IPS-NIHi7 (cell line): ENCODE data around the gene PTAR1.

Experiments used
- DNase-seq: peaks from one replicate; pipeline ENCODE4 v3.0.0; 2012; ENCODE audit warnings: mixed read lengths; ENCODE audit errors: extremely low spot score

Gene PTAR1

DNA sequence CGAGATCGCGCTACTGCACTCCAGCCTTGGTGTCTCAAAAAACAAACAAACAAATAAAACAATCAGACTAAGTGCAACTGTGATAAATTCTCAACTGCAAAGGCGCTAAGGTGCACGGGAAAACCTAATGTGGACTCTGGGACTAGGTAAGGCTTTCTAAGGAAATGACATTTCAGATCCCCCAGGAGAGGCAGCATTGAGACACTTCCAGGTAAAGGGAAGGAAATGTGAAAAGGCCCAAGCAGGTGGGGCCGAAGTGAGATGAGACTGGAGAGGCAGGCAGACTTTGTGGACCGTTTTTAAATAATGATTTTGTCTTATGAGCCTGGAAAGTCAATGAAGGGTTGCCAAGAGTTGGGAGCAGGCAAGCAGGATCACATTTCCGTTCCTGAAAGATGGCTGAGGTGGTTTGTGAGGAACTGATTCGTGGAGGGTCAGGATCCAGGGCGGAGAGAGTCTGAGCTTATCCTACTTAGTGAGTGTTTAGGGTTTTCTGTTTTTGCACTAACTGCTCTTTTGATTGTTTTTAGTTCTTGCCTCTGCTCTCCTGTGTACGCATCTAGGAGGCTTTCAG, 85.6 kb downstream of the PTAR1 start:
- DNase-seq, result peak; percentile 62

DNA sequence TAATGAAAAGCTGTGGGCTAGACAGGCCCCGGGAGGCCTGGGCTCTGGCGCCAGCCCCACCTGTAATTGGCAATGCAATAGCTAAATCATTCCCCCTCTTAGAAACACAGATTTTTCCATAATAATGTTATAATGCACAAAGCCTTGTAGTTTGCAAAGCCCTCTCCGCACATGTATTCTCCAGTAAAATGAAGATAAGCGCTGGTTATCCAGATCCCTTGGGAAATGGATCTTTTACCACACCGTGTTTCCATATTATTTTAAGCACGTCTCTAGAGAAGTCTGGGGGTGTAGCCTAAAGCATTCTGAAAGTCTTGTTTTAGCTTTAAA, 86.5 kb downstream of the PTAR1 start:
- no peak for DNase-seq

DNA sequence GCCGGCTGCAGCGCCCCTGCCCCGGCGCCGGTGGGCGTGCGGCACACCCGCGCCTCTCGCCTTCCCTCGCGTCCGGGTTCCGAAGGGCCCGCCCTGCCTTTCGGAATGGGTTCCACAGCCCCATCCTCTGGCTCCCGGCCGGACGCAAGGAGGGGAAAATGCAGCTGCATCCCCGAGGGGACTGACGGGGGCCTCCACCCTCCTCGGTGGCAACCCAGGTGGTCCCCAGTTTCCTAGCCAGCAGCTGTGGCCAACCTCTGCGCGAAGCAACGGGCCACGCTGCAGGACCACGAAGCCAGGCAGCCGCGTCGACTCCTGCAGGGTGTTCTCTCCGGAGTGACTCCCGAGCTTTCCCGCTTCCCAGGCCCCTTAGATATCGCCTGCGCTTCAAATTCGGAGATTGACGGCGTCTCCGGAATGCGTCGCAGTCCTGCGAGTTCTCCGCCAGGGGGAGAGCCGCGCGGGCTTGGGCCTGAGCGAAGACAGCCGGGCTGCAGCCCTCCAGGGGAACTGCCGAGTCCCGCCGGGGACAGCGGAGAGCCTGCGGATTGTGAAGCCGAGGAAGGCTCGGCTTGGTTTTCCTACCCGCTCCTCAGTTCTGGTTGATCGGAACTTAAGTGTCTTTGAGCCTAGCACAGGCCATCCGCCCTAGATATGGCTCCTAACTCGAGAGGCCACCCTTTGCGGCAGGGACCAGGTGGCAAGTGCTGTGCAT, 87.1 kb downstream of the PTAR1 start:
- DNase-seq, result peak; percentile 91

DNA sequence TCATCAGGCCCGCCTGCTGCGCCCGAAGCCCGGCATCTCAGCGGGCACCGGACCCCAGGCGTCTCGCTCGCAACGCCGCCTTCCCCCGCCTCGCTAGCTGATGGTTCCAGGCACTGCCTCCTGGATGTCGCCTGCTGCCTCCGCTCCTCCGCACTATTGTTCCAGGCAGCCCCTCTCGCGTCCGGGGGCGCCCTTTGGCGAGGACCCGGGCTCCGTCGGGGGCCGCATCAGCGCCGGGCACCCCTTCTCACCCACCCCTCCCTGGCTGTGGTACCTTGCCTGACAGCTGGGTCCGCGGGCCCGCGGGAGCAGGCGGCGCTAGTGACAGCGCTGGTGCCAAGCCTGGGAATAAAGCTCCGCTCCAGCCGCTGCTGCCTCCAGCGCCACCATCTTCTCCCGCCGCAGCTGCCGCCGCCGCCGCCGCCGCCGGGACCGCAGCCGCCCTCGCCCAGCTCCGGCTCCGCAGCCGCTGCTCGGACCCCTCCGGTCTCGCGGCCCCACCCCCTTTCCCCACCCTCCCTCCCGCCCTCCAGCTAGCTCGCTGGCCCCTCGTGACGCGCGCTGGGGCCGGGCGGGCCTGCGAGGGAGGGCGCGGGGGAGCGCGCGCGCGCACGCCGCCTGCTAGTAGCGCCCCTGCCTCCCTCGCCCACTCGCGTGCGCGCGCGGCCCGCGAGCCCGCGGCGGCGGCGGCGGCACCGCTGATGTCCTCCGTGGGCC, 87.8 kb downstream of the PTAR1 start, which contains the start of gene APBA1:
Gene APBA1, minus strand, starts transcription at position 493 of the 717 bp plus-strand sequence.
- peak; percentile 50 for DNase-seq

DNA sequence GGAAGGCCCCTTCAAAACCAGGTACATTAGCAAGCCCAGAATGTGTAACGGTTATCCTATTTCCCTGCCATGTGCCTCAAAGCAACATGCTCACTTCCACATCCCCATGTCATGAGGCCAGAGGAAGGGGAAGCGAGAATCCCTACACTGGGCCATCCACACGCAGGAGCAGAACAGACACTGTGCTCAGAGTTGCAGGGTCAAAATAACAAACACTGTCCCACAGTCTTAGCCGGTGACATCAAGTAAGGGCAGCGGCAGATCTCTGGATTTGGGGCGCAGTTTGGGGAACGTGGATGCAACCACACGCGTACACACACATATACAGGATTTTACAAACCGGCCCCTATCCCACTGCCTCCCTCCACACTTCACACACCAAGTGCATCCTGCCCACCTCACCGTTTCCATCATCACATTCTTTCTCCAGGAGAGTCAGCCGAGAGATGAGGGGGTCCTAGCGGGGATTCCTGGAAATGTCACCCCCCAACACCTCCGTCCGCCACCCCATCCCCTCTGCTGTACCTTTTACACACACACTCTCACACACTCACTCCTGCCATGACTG, 88.4 kb downstream of the PTAR1 start:
- no peak for DNase-seq

DNA sequence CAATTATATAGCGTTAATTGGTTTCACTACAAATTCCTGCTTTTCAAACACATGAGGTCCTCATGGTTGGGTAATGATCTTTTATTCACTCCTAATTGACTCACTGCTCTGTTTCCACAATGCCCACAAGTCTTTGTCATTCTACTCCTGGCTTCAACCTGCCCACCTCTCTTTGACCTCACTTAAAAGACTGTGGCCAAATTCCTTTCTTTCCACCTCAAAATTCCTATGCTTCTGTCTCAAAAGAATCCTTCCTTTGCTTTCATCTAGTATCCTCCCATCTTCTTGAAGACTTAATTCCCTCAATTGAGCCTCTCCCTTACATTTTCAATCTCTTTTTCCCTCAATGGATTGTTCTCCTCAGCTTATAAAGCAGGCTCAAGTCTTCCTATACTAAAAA, 92.5 kb downstream of the PTAR1 start:
- peak; percentile 29 for DNase-seq

DNA sequence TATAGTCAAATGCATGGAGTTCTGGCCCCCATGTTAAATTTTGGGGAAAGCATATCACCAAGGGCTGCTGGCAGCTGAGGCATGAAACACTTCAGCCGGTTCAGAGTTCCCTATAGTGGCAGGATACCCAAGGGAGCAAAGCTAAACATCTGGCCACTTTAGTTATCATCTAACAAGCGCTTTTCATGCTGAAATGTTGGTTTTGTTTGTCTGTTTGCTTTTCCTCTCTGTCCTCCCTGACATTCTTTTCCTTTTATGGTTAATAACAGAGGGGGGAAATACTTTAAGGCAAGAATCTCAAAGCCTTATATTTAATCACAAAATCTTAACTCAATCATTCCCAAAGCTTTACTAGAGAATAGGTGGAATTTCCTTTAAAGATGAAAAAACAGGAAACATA, 99.5 kb downstream of the PTAR1 start:
- DNase-seq, result no peak
